Dermis blood vessel endothelial cell (primary cell): ENCODE results near the gene ASCL4. TPM values are rescaled to one million over a fixed set of nuclear protein-coding genes. Genes with fewer than 3 reads are reported as not detected.

Experiments used
- DNase-seq: peaks from one replicate; pipeline ENCODE4 v3.0.0; 2010
- total RNA-seq: library from RNA; depleted of rRNA; stranded (reverse); fragments of >200 nt; gene quantifications from 2 replicates; pipeline ENCODE4 v1.2.3, GENCODE V29; 2014

The ASCL4 gene
- total RNA-seq, 1 donor from 2014 or later: not detected

DNA sequence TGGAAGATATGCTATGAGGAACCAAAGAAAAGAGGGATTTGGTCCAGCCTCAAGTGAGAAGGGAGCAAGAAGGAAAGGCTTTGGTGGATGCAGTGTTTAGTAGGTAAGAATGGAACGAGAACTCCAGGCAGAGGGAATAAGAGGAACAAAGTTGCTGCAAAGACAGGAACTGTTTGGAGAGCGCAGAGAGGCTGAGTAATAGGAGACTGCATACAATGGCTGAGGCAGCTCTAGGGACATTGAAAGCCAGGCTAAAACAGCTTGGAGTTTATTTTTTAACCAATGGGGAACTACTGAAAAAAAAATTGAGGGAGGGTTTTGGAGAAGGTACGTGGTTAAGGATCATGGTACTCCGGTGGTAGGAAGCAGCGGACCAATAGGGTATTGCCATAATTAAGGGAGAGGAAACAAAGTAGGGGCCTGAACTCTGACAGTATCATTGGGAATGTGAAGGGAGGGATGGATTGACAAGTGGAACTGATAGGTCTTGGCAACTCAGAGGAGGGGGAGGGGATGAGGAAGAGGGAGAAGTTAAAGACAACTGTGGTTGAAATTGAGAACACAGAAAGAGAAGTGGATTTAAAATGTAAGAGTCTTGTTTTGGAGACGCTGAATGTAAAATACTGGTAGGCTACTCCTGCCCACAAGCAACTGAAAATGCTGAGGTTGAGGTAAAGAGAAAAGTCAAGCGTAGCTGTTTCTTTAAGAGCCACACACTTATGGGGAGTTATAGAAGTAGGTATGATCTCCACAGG is 4.8 kb downstream of the ASCL4 start:
- no peak for DNase-seq

DNA sequence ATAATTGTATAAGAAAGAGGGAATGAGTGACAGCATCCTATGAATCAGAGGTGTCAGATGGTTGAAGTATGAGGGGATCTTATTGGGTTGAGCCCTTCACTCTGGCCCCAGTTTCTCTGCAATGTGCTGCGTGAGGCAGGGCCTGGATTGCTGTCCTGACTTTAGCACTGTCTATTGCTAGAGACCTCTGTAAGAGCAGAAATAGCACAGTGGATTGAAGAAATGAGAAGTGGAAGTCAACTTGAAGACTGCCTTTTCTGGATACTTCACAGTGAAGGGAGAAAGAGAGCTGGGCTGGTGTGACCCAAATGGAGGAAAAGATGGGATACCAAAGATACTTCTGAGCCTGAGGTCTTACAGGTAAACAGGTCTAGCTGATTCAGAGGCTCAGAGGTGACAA is 5.8 kb downstream of the ASCL4 start:
- no peak for DNase-seq

DNA sequence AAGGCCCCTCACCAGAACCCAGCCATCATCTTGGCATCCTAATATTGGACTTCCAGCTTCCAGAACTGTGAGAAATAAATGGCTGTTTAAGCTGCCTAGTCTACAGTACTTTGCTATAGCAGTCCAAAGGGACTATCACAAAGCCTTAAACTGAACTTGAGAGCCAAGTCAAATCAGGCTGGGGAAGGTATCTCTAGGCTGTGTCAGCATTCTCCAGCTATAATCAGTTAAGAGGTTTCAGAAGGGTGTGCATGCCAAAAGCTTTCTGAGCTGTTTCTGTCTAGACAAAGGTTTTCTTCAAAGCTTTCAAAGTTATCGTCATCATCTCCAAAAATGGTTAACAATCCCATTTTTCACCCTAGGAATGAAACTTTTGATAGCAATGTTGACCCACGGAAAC is 7.6 kb downstream of the ASCL4 start:
- DNase-seq: no peak

DNA sequence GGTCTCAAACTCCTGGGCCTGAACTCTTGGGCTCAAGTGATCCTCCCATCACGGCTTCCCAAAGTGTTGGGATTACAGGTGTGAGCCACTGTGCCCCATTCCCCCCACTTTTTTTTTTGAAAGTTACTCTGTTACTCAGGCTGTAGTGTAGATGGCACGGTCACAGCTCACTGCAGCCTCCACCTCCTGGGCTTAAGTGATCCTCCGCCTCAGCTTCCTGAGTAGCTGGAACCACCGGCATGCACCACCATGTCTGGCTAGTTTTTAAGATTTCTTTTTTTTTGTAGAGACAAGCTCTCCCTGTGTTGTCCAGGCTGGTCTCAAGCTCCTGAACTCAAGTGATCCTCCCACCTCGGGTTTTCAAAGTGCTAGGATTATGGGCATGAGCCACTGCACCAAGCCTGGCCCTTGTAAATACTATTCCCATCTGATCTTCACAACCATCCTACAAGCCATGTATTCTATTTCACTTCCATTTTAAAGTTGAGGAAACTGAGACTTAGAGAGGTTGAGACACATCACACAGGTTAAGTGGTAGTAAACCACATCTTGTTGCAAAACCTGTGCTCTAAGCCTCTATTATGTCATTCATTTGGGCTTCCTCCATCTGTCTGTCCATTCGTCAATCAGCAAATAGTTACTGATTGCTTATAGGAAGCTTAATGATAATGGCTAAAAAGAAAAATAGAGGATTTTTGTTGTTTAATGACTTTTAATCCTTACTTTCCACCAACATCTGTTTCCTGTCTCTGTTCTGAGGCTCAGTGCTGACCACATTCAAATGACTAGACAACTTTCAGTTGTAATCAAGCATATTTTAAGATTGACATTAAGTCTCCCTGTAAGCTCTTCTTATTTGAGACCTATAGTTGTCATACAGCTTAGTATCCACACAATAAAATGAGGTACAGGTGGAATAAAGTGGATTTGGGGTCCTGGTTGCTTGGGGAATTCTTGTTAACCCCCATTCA is 9.2 kb downstream of the ASCL4 start:
- DNase-seq: no peak

DNA sequence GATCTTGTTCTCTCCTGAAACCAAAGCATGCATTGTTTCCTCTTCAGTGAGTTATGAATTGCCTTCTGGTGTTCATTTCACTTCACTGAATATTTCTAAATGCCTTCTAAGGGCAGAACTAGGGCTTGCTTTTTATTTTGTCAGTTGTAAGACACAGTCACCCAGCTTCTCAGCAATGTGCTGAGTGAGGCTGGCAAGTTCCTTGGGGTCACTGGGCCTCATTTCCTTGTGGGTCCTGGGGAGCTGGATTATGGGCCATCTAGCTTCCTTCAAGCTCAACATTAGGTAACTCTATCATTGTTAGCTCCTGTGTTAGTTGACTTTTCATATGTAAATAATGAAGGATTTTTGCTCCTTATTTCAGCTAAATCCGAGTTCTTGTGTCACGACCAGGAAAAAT is 13.8 kb downstream of the ASCL4 start:
- no peak for DNase-seq

DNA sequence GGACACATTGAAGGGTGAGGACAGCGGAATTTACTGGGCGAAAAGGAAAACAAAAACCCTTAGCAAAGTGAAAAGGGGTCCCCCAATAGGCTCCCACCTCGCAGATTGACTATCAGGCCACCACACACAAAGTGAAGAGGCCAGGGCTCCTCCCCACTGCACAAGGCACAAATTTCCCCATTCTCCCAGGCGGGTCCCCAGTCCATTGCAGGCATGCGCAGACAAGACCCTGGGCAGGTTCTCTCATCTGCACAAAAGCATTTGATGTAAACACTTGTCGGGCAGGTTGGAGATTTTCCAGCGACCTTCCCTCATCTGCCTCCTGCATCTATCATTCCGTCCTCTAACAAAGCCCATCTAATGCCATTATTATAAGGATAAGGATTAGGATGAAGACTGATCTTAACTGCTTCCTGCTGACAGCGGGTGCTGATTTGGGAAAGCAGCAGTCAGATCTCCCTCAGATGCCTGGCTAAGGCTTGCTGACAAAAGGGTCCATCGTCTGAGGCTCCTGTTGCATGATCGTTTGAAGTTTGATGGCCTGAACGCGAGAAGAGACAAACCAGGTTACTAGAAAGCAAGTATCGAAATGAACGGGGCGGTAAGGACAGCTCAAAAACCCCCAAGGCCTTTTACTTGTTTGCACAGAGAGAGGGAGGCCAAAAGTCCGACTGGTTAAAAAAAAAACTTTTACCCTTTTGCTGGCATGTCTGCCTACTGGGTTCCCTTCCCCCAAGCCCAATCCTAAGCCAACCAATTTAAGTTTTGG is 14.4 kb downstream of the ASCL4 start:
- DNase-seq: no peak

DNA sequence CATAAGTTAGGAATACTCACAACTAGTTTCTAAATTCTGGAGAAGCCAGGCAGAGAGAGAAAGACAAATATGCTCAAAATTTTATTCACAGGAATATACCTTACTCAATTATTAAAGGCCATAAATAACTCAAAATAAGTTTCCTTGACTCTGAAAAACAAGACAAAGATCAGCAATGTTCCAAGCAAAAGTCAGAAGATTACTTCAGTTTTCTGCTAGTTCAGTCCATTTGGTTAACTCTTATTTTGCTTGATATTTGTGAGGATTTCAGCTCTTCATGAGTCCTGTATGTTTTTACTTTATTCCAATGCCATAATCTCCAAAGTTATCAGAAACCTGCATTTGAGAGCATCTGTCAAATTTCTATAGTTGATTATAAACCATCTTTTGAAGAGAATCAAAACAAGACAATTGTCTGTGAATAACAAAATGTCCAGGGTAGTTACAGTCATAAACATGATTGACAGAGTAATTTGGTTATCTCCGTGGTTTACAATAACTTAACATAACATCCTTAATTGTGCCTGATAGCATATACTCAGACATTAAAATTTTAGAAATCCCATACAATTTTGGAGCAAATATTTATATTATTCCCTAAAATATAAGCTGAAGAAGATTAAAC is 17.1 kb downstream of the ASCL4 start:
- no peak for DNase-seq

DNA sequence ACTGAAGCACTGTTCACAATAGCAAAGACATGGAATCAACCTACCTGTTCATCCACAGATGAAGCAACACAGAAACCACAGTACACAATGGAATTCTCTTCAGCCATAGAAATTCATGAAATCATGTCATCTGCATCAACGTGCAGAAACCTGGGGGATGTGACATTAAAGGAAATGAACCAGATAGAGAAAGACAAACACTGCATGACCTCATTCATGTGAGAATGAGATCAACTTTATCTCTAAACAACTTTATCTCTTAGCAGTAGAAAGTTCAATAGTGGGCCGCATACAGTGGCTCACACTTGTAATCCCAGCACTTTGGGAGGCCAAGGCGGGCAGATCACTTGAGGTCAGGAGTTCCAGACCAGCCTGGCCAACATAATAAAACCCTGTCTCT is 19.9 kb downstream of the ASCL4 start:
- no peak for DNase-seq

DNA sequence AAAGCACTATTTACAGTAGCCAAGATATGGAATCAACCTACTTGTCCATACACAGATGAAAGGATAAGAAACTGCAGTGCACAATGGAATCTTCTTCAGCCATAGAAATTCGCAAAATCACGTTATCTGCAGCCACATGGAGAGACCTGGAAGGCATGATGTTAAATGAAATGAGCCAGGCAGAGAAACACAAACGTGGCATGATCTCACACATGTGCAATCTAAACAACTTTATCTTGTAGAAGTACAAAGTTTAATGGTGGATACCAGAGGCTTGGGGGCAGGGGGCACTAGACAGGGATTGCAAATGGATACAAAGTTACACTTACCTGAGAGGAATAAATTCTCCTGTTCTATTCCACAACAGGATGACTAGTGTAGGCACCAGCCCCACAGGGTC is 24.1 kb downstream of the ASCL4 start:
- DNase-seq: no peak

DNA sequence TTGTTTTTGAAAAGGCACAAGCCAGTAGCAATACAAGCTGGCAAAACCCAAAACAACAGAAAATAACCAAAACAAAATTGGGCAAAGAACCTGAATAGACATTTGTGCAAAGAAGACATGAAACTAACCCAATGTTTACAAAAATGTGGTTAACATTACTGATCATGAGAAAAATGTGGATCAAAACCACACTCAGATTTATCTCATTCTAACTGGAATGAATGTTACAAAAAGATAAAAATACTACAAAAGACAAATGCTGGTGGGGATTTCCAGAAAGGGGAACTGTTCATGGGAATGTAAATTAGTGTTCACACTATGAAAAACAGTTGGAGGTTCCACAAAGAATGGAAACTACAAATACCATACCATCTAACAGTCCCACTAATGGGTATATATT is 26.6 kb downstream of the ASCL4 start:
- DNase-seq: no peak

DNA sequence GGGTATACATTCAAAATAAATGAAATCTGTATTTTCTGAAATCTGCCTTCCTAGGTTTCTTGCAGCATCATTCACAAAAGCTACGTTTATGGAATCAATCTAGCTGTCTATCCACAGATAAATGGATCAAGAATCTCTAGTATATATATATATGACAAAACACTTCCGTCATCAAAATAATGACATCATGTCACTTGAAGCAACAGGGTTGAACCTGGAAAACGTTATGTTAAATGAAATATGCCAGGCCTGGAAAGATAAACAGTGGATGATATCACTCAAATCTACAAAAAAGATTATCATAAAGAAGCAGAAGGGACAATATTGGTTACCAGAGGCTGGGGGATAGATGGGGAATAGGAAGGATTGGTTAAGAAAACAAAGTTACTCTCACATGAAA is 28.6 kb downstream of the ASCL4 start:
- DNase-seq: no peak

DNA sequence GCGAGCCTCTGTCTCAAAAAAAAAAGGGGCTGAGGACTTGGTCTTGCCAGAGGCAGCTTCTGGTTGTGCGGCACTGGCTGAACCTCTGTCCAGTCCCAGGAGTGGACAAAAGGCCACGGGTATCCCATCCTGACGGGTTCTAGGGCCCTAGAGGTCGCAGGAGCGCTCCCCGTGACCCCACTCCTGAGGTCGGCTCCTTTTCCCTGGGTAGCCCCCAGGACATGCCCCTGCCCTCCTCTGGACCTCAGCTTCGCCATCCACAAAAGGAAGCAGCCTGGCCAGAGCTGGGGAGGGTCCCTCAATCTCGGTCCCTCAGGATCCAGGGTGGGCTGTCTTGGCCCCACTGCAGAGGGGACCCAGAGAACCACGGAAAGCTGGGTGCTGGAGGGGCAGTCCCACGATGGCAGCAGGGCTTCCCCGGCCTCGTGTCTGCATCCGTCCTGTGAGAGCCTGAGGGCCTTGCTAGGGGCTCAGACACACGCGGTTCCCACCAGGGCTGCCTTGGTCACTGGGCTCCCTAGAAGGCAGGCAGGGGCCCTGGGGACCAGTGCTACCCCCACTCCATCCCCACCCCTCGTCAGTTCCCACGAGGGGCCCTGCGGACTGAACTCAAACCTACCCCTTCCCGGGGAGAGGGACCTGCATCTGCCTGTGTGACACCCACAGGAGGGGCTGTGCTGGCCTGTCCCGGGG is 31.1 kb downstream of the ASCL4 start:
- no peak for DNase-seq

DNA sequence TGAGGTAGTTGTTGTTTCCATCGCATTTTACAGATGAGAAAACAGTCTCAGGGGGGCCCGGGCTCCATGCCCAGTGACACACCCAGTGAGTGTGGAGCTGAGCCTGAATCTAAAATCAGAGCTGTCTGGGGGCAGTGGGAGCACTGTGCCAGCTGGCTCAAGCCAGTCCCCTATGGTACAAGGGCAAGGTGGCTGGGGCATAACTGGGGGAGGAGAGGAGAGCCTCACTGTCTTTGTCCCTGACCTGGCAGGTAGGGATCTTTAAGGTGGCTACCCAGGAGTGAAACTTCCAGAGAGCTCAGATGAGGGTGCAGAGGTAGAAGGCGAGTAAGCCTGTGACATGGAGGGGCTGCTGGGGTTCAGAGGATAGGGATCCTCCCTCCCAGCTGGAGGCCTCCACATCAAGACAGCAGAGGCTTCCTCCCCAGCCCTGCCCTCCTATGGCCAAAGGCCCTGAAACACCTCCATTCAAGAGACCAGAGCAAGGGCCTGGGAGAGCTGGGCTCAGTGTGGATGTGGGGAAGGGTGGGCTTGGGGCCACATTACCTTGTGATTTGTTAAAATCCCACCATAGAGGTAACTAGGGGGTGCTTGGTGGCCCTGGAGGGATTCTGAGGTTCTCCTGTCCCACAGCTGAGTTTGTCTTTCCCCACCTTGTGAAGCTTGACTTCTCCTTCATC is 33.1 kb downstream of the ASCL4 start:
- no peak for DNase-seq

DNA sequence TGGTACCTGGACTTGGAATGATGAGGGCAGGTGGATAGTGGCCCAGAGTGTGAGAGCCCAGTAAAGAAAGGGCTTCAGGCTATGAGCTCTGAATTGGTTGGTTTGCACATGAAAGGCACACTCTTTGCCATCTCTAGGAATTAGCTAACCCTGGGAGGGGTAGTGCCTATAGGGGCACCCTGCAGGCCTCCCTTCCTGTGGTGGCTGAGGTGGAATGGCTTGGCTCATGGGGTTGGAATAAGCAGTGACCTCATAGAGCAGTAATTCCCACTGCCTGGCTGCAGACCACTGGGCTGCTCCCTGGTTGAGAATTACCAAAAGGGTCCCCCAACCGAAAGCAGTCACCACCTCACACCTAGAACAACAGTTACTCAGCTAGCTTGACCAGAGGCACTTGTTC is 42.7 kb downstream of the ASCL4 start:
- DNase-seq: no peak

DNA sequence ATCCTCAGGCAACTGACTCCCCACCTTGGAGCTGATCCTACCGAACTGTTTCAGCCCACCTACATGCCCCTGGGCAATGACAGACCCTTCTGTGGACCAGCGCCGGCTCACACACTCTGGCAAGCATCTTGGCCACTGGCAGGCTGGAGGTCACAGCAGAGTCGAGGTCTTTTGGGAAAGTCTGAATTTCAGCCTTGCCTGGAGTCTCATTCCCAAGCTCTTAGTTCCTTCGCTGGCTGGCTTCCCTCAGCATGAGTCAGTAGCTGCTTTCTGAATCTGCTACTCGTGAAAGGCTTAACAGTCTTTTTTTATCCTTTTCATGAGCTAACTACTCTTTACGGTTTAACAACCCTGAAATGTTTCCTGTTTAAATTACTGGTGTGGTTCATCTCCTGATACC is 44.5 kb downstream of the ASCL4 start:
- DNase-seq: no peak

DNA sequence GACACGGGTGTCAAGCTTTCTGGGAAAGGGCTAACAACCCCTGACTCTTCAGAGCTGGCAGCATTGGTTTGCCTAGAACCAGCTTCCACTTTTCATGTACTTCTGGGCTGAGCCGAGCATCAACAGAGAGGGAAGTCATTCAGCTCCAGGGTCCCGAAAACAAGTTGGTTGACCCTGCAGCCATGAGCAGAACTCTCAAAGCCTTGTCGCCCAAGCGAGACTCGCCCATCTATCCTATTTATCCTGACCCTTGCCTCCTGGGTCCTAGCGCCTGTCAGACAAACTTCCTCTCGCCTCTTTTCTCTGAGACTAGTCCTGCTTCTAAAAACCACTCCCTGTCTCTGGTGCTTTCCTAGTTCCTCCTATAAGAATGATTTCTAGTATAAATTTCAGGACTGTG is 47.9 kb downstream of the ASCL4 start:
- no peak for DNase-seq

Other genes starting within 250 kb of the ASCL4 start
- gene PWP1, start 88.9 kb upstream of the ASCL4 start, total RNA-seq: 118 and 160 TPM in 2 replicates
- 22.3 and 26.1 TPM in 2 replicates for gene PRDM4, start 13.6 kb upstream of the ASCL4 start, total RNA-seq